GM19193 (cell line): ENCODE results near the gene GNG8.

ENCODE experiments used
- POLR2A ChIP-seq: IDR thresholded peaks from 4 replicates; pipeline ENCODE4 v1.6.1; 2011; ENCODE audit not compliant: insufficient read depth, insufficient read length; ENCODE audit errors: extremely low read depth

GNG8 gene

DNA sequence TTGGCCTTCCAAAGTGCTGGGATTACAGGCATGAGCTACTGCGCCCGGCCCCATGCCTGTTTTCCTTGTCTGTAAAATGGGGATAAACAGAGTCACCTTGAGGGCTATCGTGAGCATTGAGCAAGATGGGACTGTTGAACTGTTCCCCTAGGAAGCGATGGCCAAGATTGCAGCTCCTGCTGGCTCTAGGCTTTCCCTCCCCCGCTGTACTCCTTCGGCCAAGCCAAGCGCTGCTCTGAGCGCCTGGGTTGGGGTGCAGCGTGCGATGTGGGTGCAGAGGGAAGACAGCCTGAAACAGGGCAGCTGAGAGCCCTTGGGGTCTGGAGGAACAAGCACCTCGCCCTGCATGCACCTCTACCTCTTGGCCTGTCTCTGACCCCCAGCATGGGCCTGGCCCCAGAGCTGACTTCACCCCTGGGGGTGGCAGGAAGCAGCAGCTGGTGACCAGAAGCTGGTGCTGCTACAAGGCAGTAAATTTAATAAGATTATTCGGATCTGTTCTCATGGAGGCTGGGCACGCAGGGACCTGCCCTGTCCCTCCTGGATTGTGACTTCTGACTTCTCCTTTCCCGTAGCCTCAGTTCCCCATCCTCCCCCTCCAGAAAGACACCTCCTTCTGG lies 5.3 kb downstream of the GNG8 start:
- TF ChIP-seq POLR2A, result no peak

DNA sequence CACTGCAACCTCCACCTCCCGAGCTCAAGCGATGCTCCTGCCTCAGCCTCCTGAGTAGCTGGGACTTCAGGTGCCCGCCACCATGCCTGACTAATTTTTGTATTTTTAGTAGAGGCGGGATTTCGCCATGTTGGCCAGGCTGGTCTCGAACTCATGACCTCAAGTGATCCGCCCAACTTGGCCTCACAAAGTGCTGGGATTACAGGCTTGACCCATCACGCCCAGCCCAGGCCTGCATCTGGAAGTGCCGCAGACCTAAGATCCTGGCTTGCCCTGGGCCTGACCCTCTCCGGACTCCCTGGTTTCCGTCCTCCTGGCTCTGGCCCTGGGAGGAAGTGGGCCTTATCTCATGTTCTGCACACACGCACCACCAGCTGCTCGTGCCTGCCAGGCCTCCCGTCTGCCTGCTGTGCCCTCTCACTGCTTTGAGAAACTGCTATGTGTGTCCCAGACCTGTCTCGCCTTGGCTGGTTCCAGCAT lies 6.4 kb downstream of the GNG8 start:
- TF ChIP-seq POLR2A, result no peak

DNA sequence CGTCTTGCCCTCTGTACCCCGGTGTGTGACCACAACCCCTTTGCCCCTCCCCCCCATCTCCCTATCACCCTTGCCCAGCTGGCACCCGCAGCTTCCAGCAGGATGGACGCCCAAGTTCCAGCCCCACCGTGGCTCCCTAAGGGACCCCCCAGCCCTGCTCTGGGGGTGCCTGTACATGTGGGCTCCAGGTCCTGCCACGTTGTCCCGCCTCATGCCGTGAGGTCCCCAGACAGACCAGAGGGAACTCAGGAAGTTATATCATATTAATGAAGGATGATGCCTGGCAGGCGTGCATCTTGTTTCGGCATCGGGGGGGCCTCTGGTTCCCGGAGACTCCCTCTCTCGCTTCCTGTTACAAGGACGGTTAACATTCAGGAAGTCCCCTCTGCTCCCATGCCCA lies 9.6 kb downstream of the GNG8 start:
- TF ChIP-seq POLR2A, result no peak

DNA sequence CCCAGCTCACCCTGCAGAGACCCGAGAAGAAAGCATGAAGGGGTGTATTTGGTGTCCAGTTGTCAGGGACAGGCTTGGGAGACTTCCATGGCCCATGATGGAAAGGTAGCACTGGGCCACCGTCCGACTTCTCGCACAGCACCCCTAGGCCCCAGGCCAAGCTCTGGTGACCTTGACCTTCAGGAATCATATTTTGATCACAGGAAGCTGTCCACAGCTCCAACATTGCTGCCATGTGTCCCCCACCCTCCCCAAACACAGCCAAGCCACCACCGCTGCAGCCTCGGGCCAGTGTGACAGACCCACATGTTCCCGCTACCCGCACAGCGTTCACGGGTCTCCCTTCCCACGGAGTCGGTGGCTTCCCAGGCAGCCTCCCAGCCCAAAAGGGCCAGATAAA lies 10.3 kb downstream of the GNG8 start:
- no peak for TF ChIP-seq POLR2A

DNA sequence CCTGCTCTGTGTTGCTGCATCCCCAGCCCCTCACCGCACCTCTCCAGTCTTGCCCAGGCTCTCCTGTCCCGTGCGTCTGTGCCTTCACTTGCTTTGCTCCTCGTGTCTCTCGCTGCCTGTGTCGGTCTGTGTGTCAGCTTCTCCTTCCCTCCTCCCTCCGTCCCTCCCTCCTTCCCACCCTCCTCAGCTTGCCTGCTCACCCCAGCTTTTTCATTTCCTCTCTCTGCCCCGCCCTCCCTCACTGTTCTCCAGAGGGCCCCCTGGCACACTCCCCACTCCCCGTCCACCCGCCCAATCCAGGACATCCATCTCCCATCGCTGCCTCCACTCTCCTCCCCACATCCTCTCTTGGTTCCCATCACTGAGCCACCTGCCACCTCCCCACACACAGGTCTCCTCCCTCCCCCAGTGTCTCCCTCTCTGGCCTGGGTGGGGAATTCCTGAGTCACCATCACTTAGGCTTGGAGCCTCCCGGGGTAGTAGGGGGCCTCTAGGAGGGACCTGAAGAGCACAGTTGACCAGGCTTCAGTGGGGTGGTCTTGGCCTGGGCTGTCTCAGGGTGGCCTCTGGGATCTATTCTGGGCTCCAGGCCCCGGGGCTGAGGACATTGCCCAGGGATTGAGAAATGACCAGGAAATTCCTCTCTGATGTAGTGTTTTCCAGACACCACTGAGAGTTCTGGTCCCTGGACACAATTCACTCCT lies 10.9 kb downstream of the GNG8 start, which contains the start of gene PTGIR:
TSS of gene PTGIR (minus strand) at position 132 of the 704 bp plus-strand sequence. CDS start 864 bp downstream, outside the sequence.
- peak; percentile 51 for TF ChIP-seq POLR2A

DNA sequence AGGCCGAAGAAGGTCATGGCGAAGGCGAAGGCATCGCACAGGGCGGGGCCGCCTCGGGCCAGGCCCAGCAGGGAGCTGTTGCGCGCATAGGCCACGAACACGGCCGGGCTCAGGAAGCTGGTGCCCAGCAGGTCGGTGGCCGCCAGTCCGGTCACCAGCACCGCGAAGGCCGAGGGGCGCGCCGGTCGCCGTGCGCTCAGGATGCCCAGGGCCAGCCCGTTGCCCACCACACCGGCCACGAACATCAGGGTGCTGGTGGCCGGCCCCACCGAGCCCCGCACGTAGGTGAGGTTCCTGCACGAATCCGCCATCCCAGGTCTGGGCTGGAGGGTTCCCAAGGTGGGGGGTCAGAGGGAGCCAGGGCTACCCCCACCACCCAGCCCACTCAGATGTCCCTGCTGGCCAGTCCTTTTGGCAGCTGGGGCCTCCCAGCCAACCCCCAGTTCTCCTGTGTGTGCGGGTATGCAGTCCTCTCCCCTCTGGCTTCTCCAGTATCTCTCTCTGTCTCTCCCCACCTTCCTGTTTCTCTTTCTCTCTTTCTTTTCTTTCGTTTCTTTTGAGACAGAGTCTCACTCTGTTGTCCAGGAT lies 12.0 kb downstream of the GNG8 start:
- TF ChIP-seq POLR2A, result no peak

DNA sequence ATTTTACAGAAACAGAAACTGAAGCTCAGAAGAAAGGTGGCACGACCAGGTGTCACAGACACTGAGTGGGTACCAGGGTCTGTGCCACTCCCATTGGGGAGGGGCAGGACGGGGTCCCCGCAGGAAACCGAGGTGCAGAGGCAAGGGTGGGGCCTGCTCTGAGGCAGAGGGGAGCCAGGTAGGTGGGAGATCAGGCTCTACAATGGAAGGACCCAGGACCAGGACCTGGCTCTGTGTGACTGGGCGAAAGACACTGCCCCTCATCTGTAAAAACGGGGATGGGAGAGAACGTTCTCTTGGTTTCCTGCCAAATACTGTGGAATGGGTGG lies 13.9 kb downstream of the GNG8 start:
- no peak for TF ChIP-seq POLR2A

DNA sequence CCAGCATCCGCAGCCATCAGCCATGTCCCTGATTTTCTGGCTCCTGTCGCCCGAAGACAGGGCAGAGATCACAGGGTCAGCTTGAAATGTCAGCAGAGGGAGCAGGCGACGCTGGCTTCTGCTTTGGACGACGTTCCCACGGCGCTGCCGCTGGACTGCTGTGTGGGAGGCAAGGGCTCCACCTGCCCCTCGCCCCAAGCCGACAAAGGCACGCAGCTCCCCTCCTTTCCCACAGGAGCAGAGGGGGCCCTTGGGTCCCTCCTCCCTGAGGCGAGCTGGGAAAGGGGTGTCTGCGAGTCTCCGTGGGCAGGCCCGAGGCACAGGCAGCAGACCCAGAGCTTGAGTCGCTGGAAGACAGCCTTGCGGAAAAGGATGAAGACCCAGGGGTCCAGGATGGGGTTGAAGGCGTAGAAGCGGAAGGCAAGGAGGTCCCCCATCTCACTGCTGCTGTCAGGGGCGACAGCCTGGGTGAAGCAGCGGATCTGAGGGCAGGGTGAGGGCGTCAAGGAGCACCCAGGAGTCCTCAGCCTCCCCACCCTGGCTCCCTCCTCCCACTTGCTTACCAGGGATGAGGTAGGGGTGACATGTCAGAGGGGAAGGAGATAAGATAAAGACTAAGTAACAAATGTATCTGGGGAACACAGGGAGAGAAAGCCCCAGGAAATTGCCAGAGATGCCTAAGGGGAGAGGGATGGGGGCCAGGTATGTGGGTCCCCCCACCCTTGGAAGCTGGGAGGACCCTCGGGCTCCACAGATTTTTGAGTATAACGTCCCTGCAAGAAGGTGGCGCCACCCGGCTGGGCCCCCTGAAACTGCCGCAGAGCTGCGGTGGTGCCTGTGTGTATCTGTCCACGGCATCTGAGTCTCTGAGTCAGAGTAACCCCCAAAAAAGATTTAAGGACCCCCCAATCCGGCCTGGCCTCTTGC lies 14.5 kb downstream of the GNG8 start:
- no peak for TF ChIP-seq POLR2A

DNA sequence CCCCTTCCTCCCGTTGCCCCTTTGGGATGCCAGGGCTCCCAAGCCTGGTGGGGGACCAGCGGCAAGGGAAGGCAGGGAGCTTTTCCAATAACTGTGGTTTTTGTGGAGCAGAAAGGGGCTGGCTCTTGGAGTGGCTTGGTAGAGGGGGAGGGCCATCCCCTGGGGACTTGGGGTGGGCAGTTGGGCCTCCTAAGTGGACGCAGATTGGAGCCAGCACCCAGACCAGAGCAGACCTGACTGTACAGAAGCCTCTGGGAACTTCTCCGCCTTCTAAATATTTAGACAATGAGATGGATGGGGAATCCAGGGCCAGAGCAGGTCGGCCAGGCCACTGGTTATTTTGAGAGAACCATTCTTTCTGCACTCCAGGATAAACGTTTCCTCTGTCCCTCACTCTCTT lies 15.3 kb downstream of the GNG8 start:
- no peak for TF ChIP-seq POLR2A

DNA sequence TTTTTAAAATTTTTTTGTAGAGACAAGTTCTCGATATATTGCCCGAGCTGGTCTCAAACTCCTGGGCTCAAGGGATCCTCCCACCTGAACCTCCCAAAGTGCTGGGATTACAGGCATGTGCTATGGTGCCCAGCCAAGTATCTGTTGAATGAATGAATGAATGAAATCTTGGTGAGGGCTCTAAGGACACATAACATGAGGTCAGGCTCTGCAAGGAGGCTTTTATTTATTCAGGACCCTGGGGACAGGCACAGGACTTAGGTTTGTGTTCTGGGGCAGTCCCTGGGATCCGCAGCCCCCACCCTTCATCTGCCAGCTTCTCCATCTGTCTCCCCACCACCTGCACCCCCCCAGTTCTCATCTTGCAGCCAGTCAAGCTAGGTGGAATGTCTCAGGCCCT lies 15.7 kb downstream of the GNG8 start:
- TF ChIP-seq POLR2A, result no peak

DNA sequence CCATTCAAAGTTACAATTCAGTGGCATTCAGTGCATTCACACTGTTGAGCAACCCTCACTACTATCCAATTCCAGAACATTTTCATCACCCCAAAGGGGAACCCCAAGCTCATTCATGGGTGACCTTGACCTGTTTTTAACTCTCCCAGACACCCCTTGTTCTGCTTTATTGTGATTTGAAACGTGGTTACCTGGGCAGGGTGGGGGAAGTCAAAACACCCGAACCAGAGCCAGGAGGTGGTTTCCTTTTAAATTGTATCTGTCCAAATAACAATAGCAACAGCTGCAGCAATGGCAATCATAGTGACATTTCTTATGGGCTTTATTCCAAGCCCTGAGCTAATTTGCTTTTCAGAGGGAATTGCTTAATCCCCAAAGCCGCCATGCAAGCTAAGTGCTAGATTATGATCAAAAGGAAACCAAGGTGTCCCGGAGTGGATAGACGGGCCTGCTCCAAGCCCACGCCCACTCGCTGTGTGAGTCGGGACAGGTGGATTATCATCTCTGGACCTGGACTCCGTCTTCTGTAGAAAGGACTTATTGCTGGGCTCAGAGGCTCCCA lies 17.3 kb downstream of the GNG8 start:
- TF ChIP-seq POLR2A, result no peak

DNA sequence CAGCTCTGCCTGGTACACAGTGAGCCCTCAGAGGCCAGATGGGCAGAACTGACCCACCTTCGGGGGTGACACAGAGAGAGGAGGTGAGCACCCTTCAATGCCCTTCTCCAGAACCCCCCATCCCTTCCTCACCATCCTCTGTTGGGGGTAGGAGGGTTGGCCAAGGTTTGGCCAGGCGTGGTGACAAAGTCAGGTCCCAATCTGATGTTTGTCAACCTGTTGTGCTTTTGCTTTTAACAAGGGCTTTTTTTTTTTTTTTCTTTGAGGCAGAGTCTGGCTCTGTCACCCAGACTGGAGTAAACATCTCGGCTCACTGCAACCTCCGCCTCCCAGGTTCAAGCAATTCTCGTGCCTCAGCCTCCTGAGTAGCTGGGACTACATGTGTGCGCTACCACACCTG lies 18.4 kb downstream of the GNG8 start:
- no peak for TF ChIP-seq POLR2A

DNA sequence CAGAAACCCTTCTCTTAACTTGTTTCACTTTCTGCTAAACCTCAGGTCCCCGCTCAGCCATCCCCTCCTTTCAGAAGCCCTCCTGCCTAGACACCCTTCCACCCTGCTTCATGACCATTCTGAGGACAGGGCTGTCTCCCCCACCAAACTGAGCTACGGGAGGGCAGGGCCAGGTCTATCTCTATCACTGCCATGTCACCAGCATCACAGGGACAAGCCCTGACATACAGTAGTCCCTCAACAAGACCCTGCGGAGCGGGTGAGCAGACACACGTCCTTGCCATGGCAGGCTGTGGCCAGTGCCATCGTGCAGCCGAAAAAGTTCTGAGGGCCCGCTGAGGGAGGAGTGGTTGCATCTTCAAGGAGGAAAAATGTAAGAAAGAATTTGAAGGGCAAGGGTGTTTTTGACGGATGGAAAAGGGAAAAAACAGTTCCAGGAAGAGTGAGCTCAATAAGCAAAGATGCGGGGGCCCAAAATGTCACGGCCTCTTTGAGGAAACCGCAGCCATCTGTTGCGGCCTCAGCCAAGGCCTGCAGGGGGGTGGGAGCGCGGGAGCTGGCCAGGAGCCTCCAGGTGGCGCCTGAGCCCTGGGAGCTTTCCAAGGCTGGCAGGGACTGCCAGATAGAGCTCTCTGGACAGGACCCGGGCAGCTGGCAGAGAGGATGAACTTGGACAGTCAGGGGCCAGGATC lies 19.2 kb downstream of the GNG8 start:
- no peak for TF ChIP-seq POLR2A

DNA sequence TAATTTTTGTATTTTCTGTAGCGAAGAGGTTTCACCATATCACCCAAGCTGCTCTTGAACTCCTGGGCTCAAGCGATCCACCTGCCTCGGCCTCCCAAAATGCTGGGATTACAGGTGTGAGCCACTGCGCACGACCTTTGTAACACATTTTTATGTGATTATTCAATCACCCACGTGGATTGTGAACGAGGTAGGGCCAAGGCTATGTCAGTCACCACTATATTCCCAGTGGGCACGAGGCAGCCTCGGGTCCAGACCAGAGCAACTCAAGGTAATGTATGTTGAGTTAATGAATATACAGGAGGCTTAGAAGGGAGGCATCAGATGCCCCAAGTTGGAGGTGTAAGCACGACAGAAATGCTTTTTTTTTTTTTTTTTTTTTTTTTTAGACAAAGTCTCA lies 20.0 kb downstream of the GNG8 start:
- TF ChIP-seq POLR2A, result no peak
